BJ (cell line): ENCODE measurements around the gene PPP1R9A. TPM values are rescaled to one million over a fixed set of nuclear protein-coding genes. Genes with fewer than 3 reads are reported as not detected.
A peak's percentile ranks its signal among the peaks of the same experiment; 100 is the strongest.

ENCODE experiments used
- CTCF ChIA-PET: fragments of 350-600 bp; formaldehyde crosslinking; extraction: SDS; loops from one replicate; lab custom pipeline; 2021; ENCODE audit warnings: antibody characterized with exemption, inconsistent platforms; lab: Yijun Ruan, JAX
- POLR2A ChIA-PET: fragments of 300-600 bp; sonication (Branson Sonifier 250); formaldehyde crosslinking; extraction: SDS; loops from one replicate; lab custom pipeline; 2021; ENCODE audit warnings: antibody characterized with exemption; lab: Charles Lee
- DNase-seq: peaks from one replicate; pipeline ENCODE4 v3.0.0-alpha.2; 2011; ENCODE audit warnings: low read depth
- H3K27me3 ChIP-seq: 2 replicates; pipeline ENCODE4 v1.6.0; 2011; ENCODE audit warnings: low read length; ENCODE audit not compliant: control insufficient read depth, insufficient read depth
- H3K36me3 ChIP-seq: 2 replicates; pipeline ENCODE4 v1.5.1; 2011; ENCODE audit warnings: low read length; ENCODE audit not compliant: control insufficient read depth, insufficient read depth
- H3K4me3 ChIP-seq: 2 replicates; pipeline ENCODE4 v1.5.1; 2011; ENCODE audit warnings: low read depth, mild to moderate bottlenecking, control low read depth, low read length
- CTCF ChIP-seq: IDR thresholded peaks from 2 replicates; pipeline ENCODE4 v1.5.1; 2011; ENCODE audit warnings: low read depth, mild to moderate bottlenecking, control low read depth, inconsistent platforms, low read length, moderate library complexity; ENCODE audit not compliant: insufficient read depth
- polyA plus RNA-seq: library from polyadenylated mRNA; depleted of rRNA; stranded (reverse); fragments of >200 nt; gene quantifications from 2 replicates; pipeline ENCODE4 v1.2.3, GENCODE V29; 2011

PPP1R9A gene
- polyA plus RNA-seq, 1 experiment = 0.09 TPM

GRCh38 chr7:94969434-94970084, 62.2 kb downstream of the PPP1R9A start:
- POLR2A ChIA-PET = no interaction called here

GRCh38 chr7:94970085-94970576, 62.7 kb downstream of the PPP1R9A start:
- ChIA-PET POLR2A (no interaction called here), CTCF (interaction anchor here (0.9 to 1.8 kb wide), 2 partner anchors 18 to 65 kb away, joined by 3 to 5 read pairs; no protein-coding TSS in a partner anchor)
- Histone ChIP-seq H3K4me3 (no peak overlapping the region), H3K27me3 (no peaks in the 10 kb centered on the region), H3K36me3 (no peaks in the 10 kb centered on the region)
- DNase-seq = no peak
- no peak for TF ChIP-seq CTCF

More at GRCh38 chr7:94969434-94970084, 62.2 kb downstream of the PPP1R9A start:
- DNase-seq = no peak
- no peaks in the 10 kb centered on the region for H3K27me3 ChIP-seq
- TF ChIP-seq CTCF = no peak
- H3K4me3 ChIP-seq = no peak overlapping the region
- H3K36me3 ChIP-seq = no peaks in the 10 kb centered on the region
- CTCF ChIA-PET = interaction anchor here (0.9 to 1.8 kb wide), 2 partner anchors 18 to 66 kb away, joined by 3 to 5 read pairs; no protein-coding TSS in a partner anchor

- no peaks in the 10 kb centered on the region for H3K36me3 ChIP-seq
- peak; percentile 31 for DNase-seq
- ChIA-PET CTCF (no interaction called here), POLR2A (no interaction called here)
- H3K27me3 ChIP-seq = no peaks in the 10 kb centered on the region
- TF ChIP-seq CTCF = no peak
- H3K4me3 ChIP-seq = no peak overlapping the region
These were observed 63.9 kb downstream of the PPP1R9A start for GRCh38 chr7:94971051-94971867.

GRCh38 chr7:94972296-94972695, 64.9 kb downstream of the PPP1R9A start:
- H3K36me3 ChIP-seq = no peaks in the 10 kb centered on the region
- H3K4me3 ChIP-seq = no peak overlapping the region
- DNase-seq = peak; percentile 8
- H3K27me3 ChIP-seq = no peaks in the 10 kb centered on the region
- ChIA-PET CTCF (no interaction called here), POLR2A (no interaction called here)
- TF ChIP-seq CTCF = no peak

GRCh38 chr7:94973844-94974243, 66.5 kb downstream of the PPP1R9A start:
- no peaks in the 10 kb centered on the region for H3K27me3 ChIP-seq
- CTCF ChIA-PET = interaction anchor here (0.6 kb wide), 1 partner anchor 14 kb away, joined by 5 read pairs; no protein-coding TSS in a partner anchor
- H3K36me3 ChIP-seq = no peaks in the 10 kb centered on the region
- no peak overlapping the region for H3K4me3 ChIP-seq
- no peak for DNase-seq
- TF ChIP-seq CTCF = no peak
- POLR2A ChIA-PET = no interaction called here
